KOPT-K1 (cell line): ENCODE results near the gene MMP24OS.

Source experiments
- H3K27ac ChIP-seq: fragments of 200-600 bp; sonication (generic); 2 replicates; pipeline ENCODE4 v1.5.1; 2016; ENCODE audit warnings: antibody characterized with exemption, mild to moderate bottlenecking, low read depth, low read length; ENCODE audit not compliant: poor library complexity, severe bottlenecking
- H3K36me3 ChIP-seq: fragments of 200-600 bp; sonication (generic); 2 replicates; pipeline ENCODE4 v1.5.1; 2017; ENCODE audit warnings: antibody characterized with exemption, mild to moderate bottlenecking, low read length, moderate library complexity; ENCODE audit not compliant: insufficient read depth
- H3K9me3 ChIP-seq: fragments of 200-600 bp; sonication (generic); 2 replicates; pipeline ENCODE4 v1.5.1; 2017; ENCODE audit warnings: antibody characterized with exemption, low read length, mild to moderate bottlenecking; ENCODE audit not compliant: insufficient read depth, poor library complexity, severe bottlenecking

Gene MMP24OS

GRCh38 chr20:35300469-35301262 lies 22.7 kb upstream of the MMP24OS start:
- Histone ChIP-seq H3K36me3 (peaks cover 26% of the 10 kb centered on the region; the same call in 1 of the 2 replicates), H3K27ac (no peak overlapping the region), H3K9me3 (no peaks in the 10 kb centered on the region)

- Histone ChIP-seq H3K27ac (no peak overlapping the region), H3K36me3 (peaks cover 18% of the 10 kb centered on the region; the same call in 1 of the 2 replicates), H3K9me3 (no peaks in the 10 kb centered on the region)
These were observed 21.9 kb upstream of the MMP24OS start for GRCh38 chr20:35299780-35300179.

- Histone ChIP-seq H3K36me3 (peaks cover 14% of the 10 kb centered on the region; the same call in 1 of the 2 replicates), H3K9me3 (no peaks in the 10 kb centered on the region), H3K27ac (no peak overlapping the region)
These were observed 20.3 kb upstream of the MMP24OS start for GRCh38 chr20:35298264-35298663.

- no peak overlapping the region for H3K27ac ChIP-seq
- peaks cover 9% of the 10 kb centered on the region; the same call in 1 of the 2 replicates for H3K36me3 ChIP-seq
- H3K9me3 ChIP-seq, result no peaks in the 10 kb centered on the region
These were observed 19.8 kb upstream of the MMP24OS start for GRCh38 chr20:35297740-35298139.

GRCh38 chr20:35297155-35297554 lies 19.2 kb upstream of the MMP24OS start:
- H3K9me3 ChIP-seq, result no peaks in the 10 kb centered on the region
- 0 out of 2 replicates have a peak, but pooled peaks cover 6% of the 10 kb centered on the region for H3K36me3 ChIP-seq
- no peak overlapping the region for H3K27ac ChIP-seq

GRCh38 chr20:35296101-35296554 lies 18.2 kb upstream of the MMP24OS start:
- Histone ChIP-seq H3K9me3 (no peaks in the 10 kb centered on the region), H3K27ac (no peak overlapping the region), H3K36me3 (no peaks in the 10 kb centered on the region)

GRCh38 chr20:35295674-35296073 lies 17.8 kb upstream of the MMP24OS start:
- Histone ChIP-seq H3K27ac (no peak overlapping the region), H3K9me3 (no peaks in the 10 kb centered on the region)

GRCh38 chr20:35295058-35295457 lies 17.1 kb upstream of the MMP24OS start:
- Histone ChIP-seq H3K27ac (no peak overlapping the region), H3K36me3 (no peaks in the 10 kb centered on the region), H3K9me3 (no peaks in the 10 kb centered on the region)

More at GRCh38 chr20:35295674-35296073, 17.8 kb upstream of the MMP24OS start:
- H3K36me3 ChIP-seq, result no peaks in the 10 kb centered on the region

- Histone ChIP-seq H3K27ac (no peak overlapping the region), H3K9me3 (no peaks in the 10 kb centered on the region), H3K36me3 (no peaks in the 10 kb centered on the region)
These were observed 16.4 kb upstream of the MMP24OS start for GRCh38 chr20:35294293-35294685.

- no peaks in the 10 kb centered on the region for H3K9me3 ChIP-seq
- no peak overlapping the region for H3K27ac ChIP-seq
- no peaks in the 10 kb centered on the region for H3K36me3 ChIP-seq
These were observed 15.7 kb upstream of the MMP24OS start for GRCh38 chr20:35293303-35294292.

- Histone ChIP-seq H3K27ac (no peak overlapping the region), H3K9me3 (no peaks in the 10 kb centered on the region), H3K36me3 (no peaks in the 10 kb centered on the region)
These were observed 14.8 kb upstream of the MMP24OS start for GRCh38 chr20:35292504-35293285.

GRCh38 chr20:35291654-35292503 lies 14.0 kb upstream of the MMP24OS start, which contains the start of gene FAM83C:
TSS of gene FAM83C (minus strand) at chr20:35292425. CDS start at chr20:35292304, 121 bp downstream.
- Histone ChIP-seq H3K9me3 (no peaks in the 10 kb centered on the region), H3K36me3 (no peaks in the 10 kb centered on the region)

GRCh38 chr20:35290887-35291417 lies 13.0 kb upstream of the MMP24OS start:
- Histone ChIP-seq H3K9me3 (no peaks in the 10 kb centered on the region), H3K27ac (no peak overlapping the region), H3K36me3 (no peaks in the 10 kb centered on the region)

More at GRCh38 chr20:35291654-35292503, 14.0 kb upstream of the MMP24OS start, which contains the start of gene FAM83C:
- H3K27ac ChIP-seq, result no peak within 1 kb of the TSS
